ENCODE data around the gene C1QTNF6.

The C1QTNF6 gene

DNA sequence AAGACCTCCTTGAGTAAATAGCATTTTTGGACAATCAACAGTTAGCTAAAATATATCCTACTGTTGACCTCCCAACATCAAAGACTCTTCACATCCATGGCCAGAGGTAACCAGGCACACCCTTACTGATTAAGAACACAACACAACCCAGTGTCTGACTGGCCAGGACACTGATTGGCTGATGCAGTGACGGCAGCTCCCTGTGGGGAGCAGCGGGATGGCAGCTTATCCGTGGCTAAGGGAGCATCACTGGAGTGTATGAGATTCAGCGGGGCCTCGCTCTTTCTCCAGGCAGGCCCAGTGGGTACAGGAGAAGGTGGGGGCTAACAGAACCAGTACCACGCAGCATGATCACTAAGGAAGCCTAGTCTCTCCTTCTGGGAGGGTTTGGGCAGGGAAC lies 28.0 kb downstream of the C1QTNF6 start:
- no peak for DNase-seq

DNA sequence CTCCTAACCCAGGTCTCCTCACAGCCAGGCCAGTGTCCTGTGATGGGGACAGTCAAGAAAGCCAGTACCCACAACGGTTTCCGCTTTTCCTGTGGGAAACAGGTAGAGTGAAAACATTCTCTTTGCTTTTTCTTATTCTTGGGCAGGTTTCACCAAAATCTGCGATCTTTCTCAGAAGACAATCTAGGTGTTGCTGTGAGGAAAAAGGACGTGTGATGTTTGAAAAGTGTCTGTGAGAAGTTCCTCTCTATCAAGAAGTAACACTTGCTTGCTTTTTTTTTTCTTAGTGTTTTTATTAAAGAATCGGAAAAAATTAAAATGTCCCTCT lies 29.1 kb downstream of the C1QTNF6 start:
- no peak for DNase-seq

DNA sequence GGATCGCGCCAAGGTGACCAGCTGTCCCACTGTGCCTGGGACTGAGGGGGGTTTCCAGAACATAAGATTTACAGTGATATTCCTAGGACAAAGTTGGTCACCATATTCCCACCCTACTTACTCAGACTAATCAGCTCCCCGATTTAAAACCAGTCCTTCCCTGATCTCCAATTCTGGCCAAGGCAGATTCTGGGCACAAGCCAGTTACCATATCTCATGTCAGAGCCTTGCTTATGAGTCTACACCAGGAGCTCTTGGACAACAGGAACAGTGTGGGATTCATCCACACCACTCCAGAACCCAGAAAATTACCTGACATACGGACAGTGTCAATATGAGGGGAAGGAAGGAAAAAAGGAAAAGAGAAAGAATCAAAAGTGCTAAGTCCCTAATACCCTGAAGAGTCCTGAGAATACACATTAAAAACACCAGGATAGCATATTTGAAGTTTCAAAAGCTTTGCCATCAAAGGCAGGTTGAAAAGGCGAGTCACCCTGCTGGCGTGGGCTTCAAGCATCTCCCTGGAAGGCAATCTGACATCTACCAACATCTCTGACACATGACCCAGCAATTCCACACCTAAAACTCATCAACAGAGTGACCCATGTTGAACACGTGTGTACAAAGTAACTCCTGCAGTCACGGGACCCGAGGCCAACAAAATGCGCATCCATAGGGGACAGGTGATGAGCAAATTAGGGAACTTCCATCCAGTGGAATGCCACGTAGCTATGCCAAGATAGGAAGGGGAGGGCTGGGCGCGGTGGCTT lies 30.3 kb downstream of the C1QTNF6 start:
- DNase-seq = no peak

DNA sequence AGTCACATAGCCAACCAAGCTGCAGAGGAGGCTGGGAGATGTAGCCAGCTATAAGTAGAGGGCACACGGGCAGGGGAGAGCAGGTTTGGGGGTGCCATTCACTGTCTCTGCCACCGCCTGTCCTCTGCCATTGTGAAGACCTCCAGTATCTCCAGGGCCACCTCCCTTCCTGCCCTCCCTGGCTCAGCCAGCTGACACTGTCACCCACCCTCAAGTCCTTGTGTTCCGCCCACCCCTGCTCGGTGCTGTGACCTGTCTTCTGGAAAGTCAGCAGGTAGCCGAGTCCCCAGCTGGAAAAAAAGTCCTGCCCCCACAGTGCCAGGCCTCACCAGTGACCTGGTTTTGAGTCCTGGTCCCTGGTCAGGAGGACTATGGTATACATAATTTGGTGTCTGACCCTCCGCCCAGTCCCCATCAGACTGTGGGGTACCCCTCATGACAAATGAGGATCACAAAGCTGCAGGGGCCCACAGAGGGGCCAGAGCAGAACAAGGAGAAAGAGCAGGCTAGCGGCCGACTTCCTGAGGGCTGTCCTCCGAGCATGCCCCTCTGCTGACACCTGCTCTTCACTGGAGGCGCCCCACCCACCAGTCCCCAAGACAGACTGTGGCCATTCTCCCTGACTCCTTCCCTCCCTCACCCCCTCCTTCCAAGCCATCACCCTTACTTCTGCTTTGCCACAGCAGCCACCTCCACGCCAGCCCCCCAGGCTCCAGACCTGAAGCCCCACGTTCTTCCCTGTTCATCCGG lies 31.2 kb downstream of the C1QTNF6 start:
- DNase-seq = no peak

DNA sequence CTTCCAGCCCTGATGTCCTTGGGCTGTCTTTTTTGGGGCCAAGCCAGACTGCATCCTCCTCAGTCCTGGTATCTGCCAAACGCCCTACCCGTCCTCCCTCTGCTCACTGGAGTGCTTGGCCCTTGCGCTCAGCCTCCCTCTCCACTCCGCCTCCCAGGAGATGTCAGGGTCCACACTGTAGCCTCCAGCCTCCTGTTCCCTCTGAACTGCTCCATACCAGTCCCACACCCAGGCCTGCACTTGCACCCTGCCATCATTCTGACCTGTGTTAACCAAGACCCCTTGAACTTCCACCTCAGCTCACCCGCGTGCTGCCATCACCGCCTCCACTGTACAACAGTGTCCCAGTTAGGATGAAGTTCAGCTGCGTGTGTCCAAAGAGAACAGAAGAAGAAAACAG lies 32.1 kb downstream of the C1QTNF6 start:
- DNase-seq = no peak

DNA sequence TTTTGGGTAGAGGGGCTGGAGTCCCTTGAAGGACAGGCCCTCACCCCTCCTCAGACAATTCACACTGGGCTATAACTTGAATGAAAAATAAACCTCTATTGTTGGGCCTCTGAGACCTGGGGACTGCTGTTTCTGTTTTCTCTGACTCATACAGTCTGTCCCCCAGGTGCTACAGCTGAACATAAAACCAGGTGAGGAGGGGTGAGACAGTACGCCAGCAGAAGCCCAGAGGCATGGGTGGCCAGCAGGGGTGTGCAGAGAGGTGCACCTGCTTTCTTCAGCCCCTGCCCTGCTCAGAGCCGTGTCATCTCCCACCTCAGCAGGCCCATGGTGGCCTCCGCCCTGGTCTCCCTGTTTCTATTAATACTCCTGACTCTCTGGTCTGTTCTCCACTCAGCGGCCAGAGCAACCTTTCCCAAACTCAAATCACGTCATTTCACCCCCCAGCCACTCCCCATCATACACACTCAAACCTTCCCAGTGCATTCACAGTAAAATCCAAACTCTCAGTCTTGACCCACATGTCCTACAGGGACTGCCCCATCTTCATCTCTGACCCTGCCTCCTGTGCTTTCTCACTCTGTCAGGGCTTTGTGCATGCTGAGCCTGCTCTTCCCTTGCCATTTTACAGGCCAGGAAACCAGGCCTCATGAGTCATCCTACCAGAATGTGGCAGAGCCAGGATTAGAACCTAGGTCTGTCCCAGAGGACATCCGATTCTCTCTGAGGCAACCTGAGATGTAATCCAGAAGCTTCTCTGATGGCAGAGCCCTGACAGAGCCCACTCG lies 32.9 kb downstream of the C1QTNF6 start:
- DNase-seq = peak; percentile 60

DNA sequence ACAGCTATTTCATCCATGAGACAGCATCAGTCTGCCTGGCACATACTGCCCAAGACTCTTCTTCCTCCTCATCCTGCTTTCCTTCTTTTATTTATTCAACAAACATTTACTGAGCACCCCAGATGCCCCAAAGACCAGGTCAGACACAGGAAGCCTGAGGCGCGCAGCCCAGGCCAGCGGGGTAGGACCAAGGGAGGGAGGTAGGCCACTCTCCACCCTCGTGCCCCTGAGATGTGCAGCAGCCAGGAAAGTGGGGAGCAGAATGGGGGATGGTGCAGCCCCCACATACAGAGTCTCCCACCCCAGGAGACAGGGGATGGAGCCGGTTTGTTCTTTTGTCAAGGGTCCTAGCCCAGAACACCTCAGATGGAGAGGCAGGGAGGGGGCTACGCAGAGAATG lies 34.1 kb downstream of the C1QTNF6 start:
- no peak for DNase-seq

DNA sequence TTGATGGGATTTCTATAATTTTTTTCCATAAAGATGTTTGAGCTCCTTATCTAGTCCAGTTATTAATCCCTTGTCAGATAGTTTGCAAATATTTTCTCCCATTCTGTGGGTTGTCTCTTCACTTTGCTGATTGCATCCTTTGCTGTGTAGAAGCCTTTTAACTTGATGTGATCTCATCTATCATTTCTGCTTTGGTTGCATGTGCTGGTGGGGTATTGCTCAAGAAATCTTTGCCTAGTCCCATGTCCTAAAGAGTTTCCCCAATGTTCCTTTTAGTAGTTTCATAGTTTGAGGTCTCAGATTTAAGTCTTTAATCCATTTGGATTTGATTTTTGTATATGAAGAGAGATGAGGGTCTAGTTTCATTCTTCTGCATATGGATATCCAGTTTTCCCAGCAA lies 36.6 kb downstream of the C1QTNF6 start:
- DNase-seq = no peak

DNA sequence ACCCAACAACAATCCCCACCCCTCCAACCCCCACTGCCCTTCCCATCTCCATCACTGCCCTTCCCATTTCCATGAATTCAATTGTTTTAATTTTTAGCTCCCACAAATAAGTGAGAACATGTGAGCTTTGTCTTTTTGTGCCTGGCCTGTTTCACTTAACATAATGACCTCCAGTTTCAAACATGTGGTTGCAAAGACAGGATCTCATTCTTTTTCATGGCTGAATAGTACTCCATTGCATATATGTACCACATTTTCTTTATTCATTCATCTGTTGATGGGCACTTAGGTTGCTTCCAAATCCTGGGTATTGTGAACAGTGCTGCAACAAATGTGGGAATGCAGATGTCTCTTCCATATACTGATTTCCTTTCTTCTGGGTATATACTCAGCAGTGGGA lies 37.3 kb downstream of the C1QTNF6 start:
- no peak for DNase-seq

DNA sequence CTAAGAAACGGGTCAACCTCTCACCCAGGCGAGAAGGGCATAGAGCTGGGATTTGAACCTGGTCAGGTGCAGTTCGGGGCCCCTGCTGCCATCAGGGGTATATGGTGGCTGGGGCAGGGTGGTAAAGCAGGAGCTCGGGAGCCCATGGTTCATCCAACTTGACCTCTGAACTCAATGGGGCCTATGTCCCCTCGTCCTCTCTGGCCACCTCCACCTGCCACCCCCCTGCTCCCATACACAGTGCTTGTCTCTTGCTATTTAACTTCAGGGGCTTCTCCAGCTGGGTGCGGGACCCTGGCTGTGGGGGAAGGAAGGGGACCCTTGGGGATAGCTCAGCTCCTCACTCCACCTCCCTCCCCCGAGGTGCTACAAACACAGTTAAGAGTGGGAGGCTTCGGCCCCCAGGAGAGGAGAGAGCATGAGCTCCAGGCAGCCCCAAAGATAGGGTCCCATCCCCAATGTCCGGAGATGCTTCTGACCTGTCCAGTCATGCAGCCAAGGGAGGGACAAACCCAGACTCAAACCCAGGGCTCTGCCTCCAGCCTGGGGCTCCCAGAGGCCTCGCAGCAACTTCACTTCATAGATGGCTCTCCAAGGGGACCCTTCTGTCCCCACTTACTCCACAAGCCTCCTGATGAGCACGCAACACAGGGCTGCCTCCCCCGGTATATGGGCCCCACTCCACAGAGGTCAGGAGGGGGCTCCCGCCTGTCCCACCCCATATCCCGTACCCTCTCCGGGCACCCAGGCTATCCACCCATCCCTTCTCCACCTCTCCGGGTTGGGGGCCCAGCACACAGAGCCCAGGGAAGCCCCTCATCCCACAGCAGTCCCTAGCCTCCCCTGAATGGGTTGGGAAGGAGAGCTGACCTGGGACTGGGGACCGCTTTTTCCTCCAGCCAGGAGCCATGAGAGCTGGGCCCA lies 39.0 kb downstream of the C1QTNF6 start:
- DNase-seq = no peak

DNA sequence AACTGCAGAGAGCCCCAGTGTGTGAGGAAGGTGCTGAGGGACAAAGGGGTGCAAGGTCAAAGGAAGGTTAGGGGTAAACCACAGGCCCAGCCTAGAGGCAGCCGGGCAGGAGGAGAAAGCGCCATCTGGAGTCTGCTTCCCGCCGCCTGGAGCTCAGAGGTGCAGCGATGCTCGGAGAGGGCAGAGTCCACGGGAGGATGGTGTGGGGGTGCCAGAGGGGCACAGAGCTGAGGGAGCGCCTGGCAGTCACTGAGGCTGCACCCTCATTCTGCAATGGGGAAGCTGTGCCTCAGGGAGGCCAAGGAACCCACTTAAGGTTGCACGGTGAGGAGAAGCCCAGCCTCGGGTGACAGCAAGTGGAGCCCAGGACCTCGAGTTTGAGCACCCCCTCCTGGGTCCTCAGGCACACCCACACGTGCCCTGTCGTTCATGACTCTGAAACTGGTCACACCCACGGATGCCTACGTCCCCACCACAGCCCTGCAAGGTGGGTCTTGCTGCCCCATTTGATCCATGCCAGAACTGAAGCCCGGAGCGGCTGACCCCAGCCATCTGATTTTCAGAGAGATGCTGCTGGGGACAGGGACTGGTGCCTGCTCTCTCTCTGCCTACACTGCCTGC lies 39.9 kb downstream of the C1QTNF6 start:
- no peak for DNase-seq

DNA sequence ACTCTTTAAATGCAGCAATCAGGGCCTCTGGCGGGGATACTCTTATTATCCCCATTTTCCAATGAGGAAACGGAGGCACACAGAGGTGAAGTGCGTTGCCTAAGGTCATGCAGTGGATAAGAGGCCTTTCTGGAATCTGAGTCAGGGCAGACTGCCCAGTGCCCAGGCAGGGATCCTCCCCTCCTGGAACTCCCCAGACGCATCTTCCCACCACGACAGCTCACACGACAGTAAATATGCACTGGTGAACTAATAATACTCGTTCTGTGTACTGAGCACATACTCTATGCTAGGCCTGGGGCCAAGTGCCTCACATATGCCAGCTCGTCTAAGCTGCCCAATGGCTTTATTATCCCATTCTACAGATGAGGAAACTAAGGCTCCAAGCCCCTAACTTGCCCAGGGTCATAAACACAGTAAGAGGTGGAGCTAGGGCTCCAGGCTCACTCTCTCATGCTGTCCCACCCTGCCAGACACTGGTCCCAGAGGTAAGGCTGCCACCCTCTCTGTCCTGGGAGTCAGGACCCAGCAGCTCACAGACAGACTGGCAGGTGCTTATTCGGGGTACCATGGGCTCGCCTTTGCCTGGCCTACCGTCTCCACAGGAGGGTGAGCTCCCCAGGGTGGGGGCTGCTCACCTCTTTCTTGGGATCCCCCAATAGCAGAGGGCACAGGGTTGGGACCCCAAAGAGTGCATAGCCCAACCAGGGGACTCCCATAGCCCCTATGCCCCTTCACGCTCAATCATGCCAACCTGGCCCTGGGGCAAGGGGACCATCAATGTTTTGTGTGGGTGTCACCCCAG lies 40.7 kb downstream of the C1QTNF6 start:
- no peak for DNase-seq

DNA sequence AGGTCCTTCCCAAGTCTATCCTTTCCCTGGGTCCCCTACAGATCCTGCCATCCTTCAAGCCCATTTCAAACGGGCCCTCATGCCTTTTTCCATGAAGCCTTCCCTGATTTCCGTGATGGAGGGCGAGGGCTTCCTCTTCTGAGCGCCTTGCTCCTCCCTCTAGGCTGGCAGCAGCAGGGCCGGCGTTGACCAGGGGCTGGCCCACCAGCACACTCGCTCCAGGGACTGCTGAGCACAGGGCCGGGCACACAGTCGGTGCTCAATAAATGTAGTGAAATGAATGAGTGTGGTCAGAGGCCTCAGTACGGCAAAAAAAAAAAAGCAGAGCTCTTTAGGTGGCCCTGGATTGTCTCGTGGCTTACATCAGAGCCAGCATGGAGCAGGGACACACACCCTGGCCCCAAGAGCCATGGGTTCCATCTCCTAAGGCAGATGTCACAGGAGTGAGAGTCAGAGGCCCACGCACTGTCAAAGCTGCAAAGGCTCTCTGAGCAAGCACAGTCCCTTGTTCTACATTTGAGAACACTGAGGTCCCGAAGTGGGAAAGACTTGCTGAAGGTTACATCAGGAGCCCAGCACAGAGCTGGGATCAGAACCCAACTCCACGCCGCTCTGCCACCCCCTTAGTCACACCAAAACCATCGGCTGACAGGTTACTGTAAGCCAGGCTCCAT lies 41.4 kb downstream of the C1QTNF6 start:
- DNase-seq = no peak

DNA sequence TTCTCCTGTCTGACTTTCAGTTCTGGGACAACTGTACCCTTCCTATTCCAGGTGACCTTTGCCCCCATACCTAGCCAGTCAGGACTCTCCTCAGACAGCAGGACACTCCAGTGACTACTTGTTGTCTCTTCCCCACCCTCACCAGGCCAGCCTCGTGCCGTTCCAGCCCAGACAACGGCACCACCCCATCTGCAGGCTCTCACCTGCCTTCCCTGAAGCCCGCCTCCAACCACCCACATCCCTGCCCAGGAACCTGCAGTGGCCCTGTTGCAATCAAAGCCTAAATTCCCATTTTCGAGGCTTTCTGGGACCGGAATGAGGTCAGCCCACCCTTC lies 42.0 kb downstream of the C1QTNF6 start:
- DNase-seq = no peak

DNA sequence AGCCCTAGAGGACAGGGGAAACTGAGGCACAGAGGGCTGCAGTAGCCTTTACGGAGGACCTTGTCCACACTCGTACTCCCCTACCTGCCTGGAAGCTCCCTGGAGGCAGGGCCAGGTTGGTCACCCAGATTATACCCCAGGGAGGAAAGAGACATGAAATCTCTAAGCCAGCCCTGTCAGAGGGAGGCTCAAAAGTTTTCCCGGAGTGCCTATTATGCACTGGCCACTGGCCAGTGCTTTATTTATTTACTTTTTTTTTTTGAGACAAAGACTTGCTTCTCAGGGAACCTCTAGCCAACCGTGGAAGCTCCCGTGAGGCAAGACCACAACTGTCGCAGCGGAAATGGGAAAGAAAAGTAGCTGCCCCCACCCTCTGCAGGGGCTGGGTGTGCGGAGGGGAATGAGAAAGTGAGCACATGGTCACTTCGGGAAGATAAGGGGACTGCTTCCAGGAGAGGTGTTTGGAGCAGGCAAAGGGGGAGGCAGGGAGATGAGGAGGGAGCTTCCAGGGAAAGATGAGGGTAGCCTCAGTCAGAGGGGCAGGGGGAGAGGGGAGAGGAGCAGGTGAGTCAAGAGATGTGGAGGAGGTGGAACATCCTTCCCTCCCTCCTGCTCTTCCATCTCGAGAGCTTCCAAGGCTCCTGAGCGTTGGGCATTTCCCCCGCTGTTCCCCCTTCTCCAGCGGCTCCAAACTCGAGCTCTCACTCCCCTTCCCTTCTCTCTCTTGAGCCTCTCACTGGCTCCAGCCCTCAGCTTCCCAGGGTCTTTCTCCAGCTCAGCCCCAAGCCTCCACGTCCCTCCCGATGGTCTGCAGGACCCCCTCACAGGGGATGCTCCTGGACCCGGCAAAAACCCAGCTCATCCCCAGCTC lies 42.6 kb downstream of the C1QTNF6 start:
- no peak for DNase-seq

DNA sequence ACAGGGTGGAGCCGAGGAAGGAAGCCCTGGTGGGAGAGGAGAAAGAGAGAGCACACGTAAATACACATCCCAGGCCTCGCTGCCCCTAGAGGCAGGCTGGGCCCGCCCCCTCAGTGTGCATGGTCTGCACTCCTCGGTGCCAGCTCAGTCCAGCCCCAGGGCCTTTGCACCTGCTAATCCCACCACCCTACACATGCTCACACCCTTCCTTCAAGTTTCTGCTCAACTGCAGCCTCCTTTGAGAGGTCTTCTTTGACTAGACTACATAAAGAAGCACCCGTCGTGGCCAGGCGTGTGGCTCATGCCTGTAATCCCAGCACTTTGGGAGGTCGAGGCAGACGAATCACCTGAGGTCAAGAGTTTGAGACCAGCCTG lies 43.9 kb downstream of the C1QTNF6 start:
- DNase-seq = no peak

DNA sequence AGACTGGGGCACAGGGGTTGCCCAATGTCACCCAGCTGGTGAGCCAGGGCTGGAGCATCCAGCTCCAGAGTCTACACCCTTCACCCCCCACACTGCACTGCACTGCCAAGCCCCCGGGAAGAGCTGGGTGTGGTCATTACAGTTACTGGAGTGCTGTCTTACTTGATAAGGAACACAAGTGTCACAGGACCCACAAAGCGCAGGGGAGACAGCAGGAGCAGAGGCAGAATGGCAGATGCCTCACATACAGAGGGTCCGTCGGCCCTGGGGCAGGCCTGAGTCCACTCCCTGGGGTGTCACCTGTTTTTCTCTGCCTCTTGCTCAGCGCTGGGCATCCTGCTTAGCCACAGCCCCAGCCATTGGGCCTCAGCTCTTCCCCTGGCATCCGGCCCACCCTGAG lies 46.1 kb downstream of the C1QTNF6 start:
- DNase-seq = no peak

DNA sequence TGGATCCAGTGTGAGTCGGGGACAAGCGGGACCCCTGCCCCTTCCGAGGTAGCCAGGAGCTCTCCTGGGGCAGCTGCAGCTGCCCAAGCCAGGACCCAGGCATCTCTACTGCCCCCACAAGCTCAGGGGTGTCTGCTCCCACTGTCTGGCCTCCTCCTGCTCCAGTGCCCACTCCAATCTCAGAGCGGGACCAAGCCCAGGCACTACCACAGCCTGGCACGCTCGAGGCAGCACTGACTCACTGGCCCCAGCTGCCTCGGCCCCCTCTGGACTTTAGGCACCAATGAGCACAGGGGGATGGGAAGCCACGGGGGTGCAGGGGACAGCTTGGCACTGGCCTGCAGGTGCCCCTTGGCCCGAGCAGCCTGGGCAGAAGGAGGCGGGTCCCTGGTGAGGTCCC lies 46.6 kb downstream of the C1QTNF6 start:
- DNase-seq = no peak

DNA sequence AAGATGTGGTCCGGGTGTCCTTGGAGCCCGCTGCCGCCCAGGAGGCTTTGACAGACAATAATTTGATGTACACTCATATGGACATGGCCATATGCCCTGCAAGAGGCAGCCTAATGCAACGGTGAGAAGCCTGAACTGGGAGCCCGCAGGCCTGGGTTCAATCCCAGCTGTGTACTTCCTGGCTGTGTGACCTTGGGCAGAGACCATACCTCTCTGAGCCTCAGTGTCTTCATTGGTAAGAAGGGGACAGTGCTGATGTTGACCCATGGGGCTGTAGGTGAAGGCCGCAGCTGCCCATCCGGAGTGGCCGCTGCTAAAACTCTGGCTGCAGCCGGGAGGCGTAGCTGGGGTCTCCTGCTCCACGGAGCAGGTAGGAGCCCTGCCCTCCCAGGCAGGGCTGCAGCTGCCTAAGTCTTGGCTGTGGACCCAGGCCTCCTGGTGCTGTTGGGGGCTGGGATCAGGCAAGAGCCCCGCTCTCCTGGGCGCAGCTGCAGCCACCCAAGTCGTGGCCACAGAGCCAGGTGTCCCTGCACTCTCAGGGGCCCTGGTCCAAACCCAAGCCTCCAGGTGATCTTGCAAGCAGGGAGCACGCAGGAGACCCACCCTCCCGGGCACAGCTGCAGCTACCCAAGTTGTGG lies 47.2 kb downstream of the C1QTNF6 start:
- DNase-seq = no peak

DNA sequence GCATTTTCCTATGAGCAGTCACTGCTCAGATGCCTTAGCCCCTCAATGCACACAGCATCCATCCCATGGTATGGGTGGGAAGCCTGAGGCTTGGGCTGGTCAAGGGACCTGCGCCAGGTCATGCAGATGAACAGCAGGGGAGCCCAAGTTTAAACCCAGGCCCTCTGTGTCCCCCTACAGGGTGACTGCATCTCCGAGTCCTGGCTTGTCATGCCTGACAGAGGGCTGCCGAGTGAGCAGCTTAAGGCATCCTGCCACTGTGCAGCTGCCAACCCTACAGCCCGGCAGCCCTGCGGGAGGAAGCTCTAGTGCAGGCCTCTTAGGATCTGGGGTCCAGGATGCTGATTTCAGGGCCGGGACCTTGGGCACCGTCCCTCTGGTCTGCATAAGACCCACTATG lies 48.3 kb downstream of the C1QTNF6 start:
- no peak for DNase-seq

Measured in activated CD8-positive, alpha-beta memory T cell treated with anti-CD3 and anti-CD28 coated beads, Interleukin-2, amount 50 U/mL, for 48 hours (primary cell).